ENCODE measurements around the gene STK32C.
A peak's percentile ranks its signal among the peaks of the same experiment; 100 is the strongest.
"Not testable (repeated sequence)": the region's sequence is repeated elsewhere in the genome, so short reads cannot be mapped to it uniquely, and the experiment has no call there.

The STK32C gene

GRCh38 chr10:132299371-132300336, 8.1 kb downstream of the STK32C start:
- DNase-seq = no peak

- no peak for DNase-seq
These were observed 9.5 kb downstream of the STK32C start for GRCh38 chr10:132298038-132298881.

- DNase-seq = peak; percentile 62
These were observed 10.2 kb downstream of the STK32C start for GRCh38 chr10:132297526-132297925.

- DNase-seq = no peak
These were observed 10.9 kb downstream of the STK32C start for GRCh38 chr10:132296666-132297443.

GRCh38 chr10:132295481-132295880, 12.3 kb downstream of the STK32C start:
- not testable (repeated sequence) for DNase-seq

GRCh38 chr10:132294561-132295318, 13.0 kb downstream of the STK32C start:
- peak; percentile 47 for DNase-seq

- no peak for DNase-seq
These were observed 13.8 kb downstream of the STK32C start for GRCh38 chr10:132293813-132294520.

- DNase-seq = peak; percentile 66
These were observed 14.4 kb downstream of the STK32C start for GRCh38 chr10:132293201-132293812.

GRCh38 chr10:132292287-132293200, 15.2 kb downstream of the STK32C start:
- no peak for DNase-seq

GRCh38 chr10:132291826-132292225, 15.9 kb downstream of the STK32C start:
- no peak for DNase-seq

GRCh38 chr10:132290631-132291030, 17.1 kb downstream of the STK32C start:
- no peak for DNase-seq

GRCh38 chr10:132289439-132289838, 18.3 kb downstream of the STK32C start:
- no peak for DNase-seq

- no peak for DNase-seq
These were observed 24.0 kb downstream of the STK32C start for GRCh38 chr10:132283604-132284382.

GRCh38 chr10:132282667-132283603, 24.8 kb downstream of the STK32C start:
- no peak for DNase-seq

- DNase-seq = peak; percentile 38
These were observed 25.7 kb downstream of the STK32C start for GRCh38 chr10:132281915-132282666.

- no peak for DNase-seq
These were observed 27.1 kb downstream of the STK32C start for GRCh38 chr10:132280646-132281074.
